ENCODE results near the gene C1orf116. TPM values are rescaled to one million over a fixed set of nuclear protein-coding genes. Genes with fewer than 3 reads are reported as not detected.

C1orf116 gene
- polyA plus RNA-seq, 1 of the 3 experiments (the other 2 are of a cell fraction) = 0.02 TPM

DNA sequence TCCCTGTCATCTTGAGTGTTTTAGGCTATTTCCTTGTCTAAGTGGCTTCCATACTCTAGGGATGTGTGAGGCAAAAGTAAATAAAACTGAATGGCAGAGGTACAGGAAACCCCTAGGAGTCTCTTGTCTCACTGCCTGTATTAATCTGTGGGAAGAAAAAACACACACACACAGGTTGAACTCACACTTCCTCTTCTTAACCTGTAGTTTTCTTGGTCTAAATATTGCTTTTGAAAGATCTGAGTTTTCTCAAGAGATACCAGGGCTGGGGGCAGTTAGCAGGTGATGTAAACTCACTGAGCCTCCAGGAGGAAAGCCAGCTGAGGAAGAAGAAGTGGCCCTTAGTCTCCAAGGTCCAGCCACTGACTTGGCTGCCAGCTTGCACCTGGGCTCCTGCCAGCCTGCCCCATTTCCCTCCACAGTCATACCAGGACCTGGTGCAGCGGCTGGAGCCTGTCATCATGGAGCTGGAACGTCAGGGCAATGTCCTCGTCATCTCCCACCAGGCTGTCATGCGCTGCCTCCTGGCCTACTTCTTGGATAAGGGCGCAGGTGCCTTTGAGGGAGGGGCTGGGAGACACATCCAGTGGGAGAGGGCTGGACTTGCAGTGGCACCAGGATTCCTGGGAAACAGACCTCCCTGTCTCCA lies 37.4 kb upstream of the C1orf116 start:
- Histone ChIP-seq H3K79me2 (ENCODE audit: insufficient read depth) (no peaks in the 10 kb centered on the region), H3K4me3 (ENCODE audit: low read depth in 2 of 2, low read length in 1 of 2) (no peak overlapping the region), H3K9me2 (no peaks in the 10 kb centered on the region), H3K27ac (ENCODE audit: low read depth in 2 of 2, low read length in 1 of 2) (no peak overlapping the region), H2AFZ (ENCODE audit: low read depth) (no peak overlapping the region), H3K27me3 (ENCODE audit: insufficient read depth) (no peaks in the 10 kb centered on the region), H3K36me3 (replicated peaks in 1 of 2; ENCODE audit: control insufficient read depth in 1 of 2, insufficient read depth in 2 of 2, low read length in 1 of 2) (peaks cover 10 to 25% of the 10 kb centered on the region in 2 experiments), H3K4me2 (no peak overlapping the region), H4K20me1 (ENCODE audit: insufficient read depth) (no peaks in the 10 kb centered on the region), H3K4me1 (ENCODE audit: control insufficient read depth in 1 of 2, insufficient read depth in 2 of 2, low read depth in 1 of 2, low read length in 1 of 2) (no peaks in the 10 kb centered on the region), H3K9ac (no peak overlapping the region), H3K9me3 (no peaks in the 10 kb centered on the region), H3F3A (replicated peaks; ENCODE audit: insufficient read depth) (no peaks in the 10 kb centered on the region)
- no CpG with 5 or more reads among the region's 5 CpGs for WGBS (ENCODE audit: low lambda C conversion rate)
- POLR2A ChIA-PET = no interaction called here
- no peak for DNase-seq
- CTCF ChIA-PET = interaction anchor here (1.2 kb wide), 1 partner anchor 20 kb away, joined by 3 read pairs; the partner anchor contains the start of gene YOD1
- no peak for TF ChIP-seq NFIC (IDR thresholded peaks at IDR 0.05; ENCODE audit: borderline replicate concordance)
- no peak for TF ChIP-seq MEF2A (IDR thresholded peaks at IDR 0.05; ENCODE audit: borderline replicate concordance, low read depth)
- TF ChIP-seq FOXM1 (IDR thresholded peaks at IDR 0.05; ENCODE audit: low read depth) = no peak
- no peak for TF ChIP-seq GATA2 (CRISPR knock-in tag; IDR thresholded peaks at IDR 0.05)
- TF ChIP-seq, protein P1, sequence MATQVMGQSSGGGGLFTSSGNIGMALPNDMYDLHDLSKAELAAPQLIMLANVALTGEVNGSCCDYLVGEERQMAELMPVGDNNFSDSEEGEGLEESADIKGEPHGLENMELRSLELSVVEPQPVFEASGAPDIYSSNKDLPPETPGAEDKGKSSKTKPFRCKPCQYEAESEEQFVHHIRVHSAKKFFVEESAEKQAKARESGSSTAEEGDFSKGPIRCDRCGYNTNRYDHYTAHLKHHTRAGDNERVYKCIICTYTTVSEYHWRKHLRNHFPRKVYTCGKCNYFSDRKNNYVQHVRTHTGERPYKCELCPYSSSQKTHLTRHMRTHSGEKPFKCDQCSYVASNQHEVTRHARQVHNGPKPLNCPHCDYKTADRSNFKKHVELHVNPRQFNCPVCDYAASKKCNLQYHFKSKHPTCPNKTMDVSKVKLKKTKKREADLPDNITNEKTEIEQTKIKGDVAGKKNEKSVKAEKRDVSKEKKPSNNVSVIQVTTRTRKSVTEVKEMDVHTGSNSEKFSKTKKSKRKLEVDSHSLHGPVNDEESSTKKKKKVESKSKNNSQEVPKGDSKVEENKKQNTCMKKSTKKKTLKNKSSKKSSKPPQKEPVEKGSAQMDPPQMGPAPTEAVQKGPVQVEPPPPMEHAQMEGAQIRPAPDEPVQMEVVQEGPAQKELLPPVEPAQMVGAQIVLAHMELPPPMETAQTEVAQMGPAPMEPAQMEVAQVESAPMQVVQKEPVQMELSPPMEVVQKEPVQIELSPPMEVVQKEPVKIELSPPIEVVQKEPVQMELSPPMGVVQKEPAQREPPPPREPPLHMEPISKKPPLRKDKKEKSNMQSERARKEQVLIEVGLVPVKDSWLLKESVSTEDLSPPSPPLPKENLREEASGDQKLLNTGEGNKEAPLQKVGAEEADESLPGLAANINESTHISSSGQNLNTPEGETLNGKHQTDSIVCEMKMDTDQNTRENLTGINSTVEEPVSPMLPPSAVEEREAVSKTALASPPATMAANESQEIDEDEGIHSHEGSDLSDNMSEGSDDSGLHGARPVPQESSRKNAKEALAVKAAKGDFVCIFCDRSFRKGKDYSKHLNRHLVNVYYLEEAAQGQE (IDR thresholded peaks at IDR 0.05; ENCODE audit: low read depth, low read length) = no peak
- TF ChIP-seq, protein P2, sequence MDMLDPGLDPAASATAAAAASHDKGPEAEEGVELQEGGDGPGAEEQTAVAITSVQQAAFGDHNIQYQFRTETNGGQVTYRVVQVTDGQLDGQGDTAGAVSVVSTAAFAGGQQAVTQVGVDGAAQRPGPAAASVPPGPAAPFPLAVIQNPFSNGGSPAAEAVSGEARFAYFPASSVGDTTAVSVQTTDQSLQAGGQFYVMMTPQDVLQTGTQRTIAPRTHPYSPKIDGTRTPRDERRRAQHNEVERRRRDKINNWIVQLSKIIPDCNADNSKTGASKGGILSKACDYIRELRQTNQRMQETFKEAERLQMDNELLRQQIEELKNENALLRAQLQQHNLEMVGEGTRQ (IDR thresholded peaks at IDR 0.05; ENCODE audit: borderline replicate concordance, low read depth, low read length) = no peak
- TF ChIP-seq, protein P3, sequence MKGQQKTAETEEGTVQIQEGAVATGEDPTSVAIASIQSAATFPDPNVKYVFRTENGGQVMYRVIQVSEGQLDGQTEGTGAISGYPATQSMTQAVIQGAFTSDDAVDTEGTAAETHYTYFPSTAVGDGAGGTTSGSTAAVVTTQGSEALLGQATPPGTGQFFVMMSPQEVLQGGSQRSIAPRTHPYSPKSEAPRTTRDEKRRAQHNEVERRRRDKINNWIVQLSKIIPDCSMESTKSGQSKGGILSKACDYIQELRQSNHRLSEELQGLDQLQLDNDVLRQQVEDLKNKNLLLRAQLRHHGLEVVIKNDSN (IDR thresholded peaks at IDR 0.05; ENCODE audit: borderline replicate concordance, low read depth) = no peak
- no peak for TF ChIP-seq RAD21 (IDR thresholded peaks at IDR 0.05; ENCODE audit: low read length)
- no peak for TF ChIP-seq RCOR1 (IDR thresholded peaks at IDR 0.05; ENCODE audit: low read length)
- TF ChIP-seq, protein P4, sequence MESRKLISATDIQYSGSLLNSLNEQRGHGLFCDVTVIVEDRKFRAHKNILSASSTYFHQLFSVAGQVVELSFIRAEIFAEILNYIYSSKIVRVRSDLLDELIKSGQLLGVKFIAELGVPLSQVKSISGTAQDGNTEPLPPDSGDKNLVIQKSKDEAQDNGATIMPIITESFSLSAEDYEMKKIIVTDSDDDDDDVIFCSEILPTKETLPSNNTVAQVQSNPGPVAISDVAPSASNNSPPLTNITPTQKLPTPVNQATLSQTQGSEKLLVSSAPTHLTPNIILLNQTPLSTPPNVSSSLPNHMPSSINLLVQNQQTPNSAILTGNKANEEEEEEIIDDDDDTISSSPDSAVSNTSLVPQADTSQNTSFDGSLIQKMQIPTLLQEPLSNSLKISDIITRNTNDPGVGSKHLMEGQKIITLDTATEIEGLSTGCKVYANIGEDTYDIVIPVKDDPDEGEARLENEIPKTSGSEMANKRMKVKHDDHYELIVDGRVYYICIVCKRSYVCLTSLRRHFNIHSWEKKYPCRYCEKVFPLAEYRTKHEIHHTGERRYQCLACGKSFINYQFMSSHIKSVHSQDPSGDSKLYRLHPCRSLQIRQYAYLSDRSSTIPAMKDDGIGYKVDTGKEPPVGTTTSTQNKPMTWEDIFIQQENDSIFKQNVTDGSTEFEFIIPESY (IDR thresholded peaks at IDR 0.05; ENCODE audit: borderline replicate concordance, low read depth) = no peak
- TF ChIP-seq EZH2phosphoT487 (IDR thresholded peaks at IDR 0.05; ENCODE audit: borderline replicate concordance, low read depth) = no peak
- no peak for TF ChIP-seq CHD2 (IDR thresholded peaks at IDR 0.05; ENCODE audit: low read length, partially characterized antibody)
- no peak for TF ChIP-seq GABPA (IDR thresholded peaks at IDR 0.05; ENCODE audit: low read depth)
- no peak for TF ChIP-seq SMC3 (IDR thresholded peaks at IDR 0.05; ENCODE audit: low read depth, low read length)
- TF ChIP-seq SIN3A (IDR thresholded peaks at IDR 0.05; ENCODE audit: borderline replicate concordance, low read depth, low read length) = no peak
- TF ChIP-seq, protein P5, sequence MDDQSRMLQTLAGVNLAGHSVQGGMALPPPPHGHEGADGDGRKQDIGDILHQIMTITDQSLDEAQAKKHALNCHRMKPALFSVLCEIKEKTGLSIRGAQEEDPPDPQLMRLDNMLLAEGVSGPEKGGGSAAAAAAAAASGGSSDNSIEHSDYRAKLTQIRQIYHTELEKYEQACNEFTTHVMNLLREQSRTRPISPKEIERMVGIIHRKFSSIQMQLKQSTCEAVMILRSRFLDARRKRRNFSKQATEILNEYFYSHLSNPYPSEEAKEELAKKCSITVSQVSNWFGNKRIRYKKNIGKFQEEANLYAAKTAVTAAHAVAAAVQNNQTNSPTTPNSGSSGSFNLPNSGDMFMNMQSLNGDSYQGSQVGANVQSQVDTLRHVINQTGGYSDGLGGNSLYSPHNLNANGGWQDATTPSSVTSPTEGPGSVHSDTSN (IDR thresholded peaks at IDR 0.05) = no peak
- no peak for TF ChIP-seq FOSL2 (IDR thresholded peaks at IDR 0.05; ENCODE audit: borderline replicate concordance, low read depth)
- no peak for TF ChIP-seq EP300 (IDR thresholded peaks at IDR 0.05; ENCODE audit: borderline replicate concordance in 1 of 2, low read depth in 1 of 2, low read length in 1 of 2)

All from SK-N-SH (cell line).